HepG2 (cell line): ENCODE results near the gene TMEM247. TPM values are rescaled to one million over a fixed set of nuclear protein-coding genes. Genes with fewer than 3 reads are reported as not detected.
A peak's percentile ranks its signal among the peaks of the same experiment; 100 is the strongest.

Experiments
- ATAC-seq: fragments of 200-7000 bp; cut with Tn5 transposase; 3 replicates; pipeline ENCODE4 v1.9.1; 2020; ENCODE audit warnings: mild to moderate bottlenecking, moderate library complexity
- BruUV-seq: library from RNA; stranded (reverse); fragments of 400-500 nt; replicated peaks from 2 replicates; lab custom pipeline; 2021; lab: Mats Ljungman, UMichigan
- CTCF ChIA-PET: fragments of 300-600 bp; formaldehyde crosslinking; extraction: SDS; loops from one replicate; lab custom pipeline; 2021; ENCODE audit warnings: low total read pairs, inconsistent platforms, low intra/inter-chr PET ratio; lab: Yijun Ruan, JAX
- POLR2A ChIA-PET: fragments of 350-600 bp; sonication (Branson Sonifier 250); formaldehyde crosslinking; loops from one replicate; lab custom pipeline; 2020; ENCODE audit warnings: antibody characterized with exemption, inconsistent platforms; lab: Yijun Ruan, JAX
- DNase-seq: peaks from one replicate; pipeline ENCODE4 v3.0.0-alpha.2; 2015; ENCODE audit warnings: low spot score
- FAIRE-seq: peaks from 3 replicates; lab custom pipeline; 2011; peaks lifted over from hg19 to GRCh38; lab: Jason Lieb, UNC
- H2AFZ ChIP-seq: one replicate; pipeline ENCODE4 v1.6.1; 2011; ENCODE audit warnings: low read length, inconsistent platforms
- H3K27ac ChIP-seq: fragments of 300-600 bp; 3 replicates; pipeline ENCODE4 v1.8.0; 2011; ENCODE audit warnings: mixed run types, mild to moderate bottlenecking, mixed read lengths, low read length, inconsistent platforms; ENCODE audit not compliant: insufficient read depth; ENCODE audit errors: extremely low read length
- H3K27me3 ChIP-seq, 2 experiments: fragments of 200-600 bp in 1 of 2; 2 replicates in 1 of 2; 3 replicates in 1 of 2; pipeline versions ENCODE4 v1.6.0 to v1.8.0; 2011; ENCODE audit warnings: low read length in 2 of 2, mild to moderate bottlenecking in 2 of 2, moderate library complexity in 2 of 2, inconsistent platforms in 1 of 2; ENCODE audit not compliant: insufficient read depth in 2 of 2, control insufficient read depth in 1 of 2
- H3K36me3 ChIP-seq, 2 experiments: fragments of 200-600 bp in 1 of 2; replicated peaks in 1 of 2; 2 replicates in 1 of 2; 3 replicates in 1 of 2; pipeline versions ENCODE4 v1.5.1 to v1.8.0; 2011; ENCODE audit warnings: low read length in 2 of 2, inconsistent platforms in 1 of 2; ENCODE audit not compliant: insufficient read depth in 2 of 2, control insufficient read depth in 1 of 2
- H3K4me1 ChIP-seq: 2 replicates; pipeline ENCODE4 v1.5.1; 2012; ENCODE audit warnings: low read length, inconsistent platforms; ENCODE audit not compliant: insufficient read depth
- H3K4me2 ChIP-seq: 2 replicates; pipeline ENCODE4 v1.6.0; 2011; ENCODE audit warnings: low read depth, low read length, inconsistent platforms
- H3K4me3 ChIP-seq, 3 experiments: fragments of 200-600 bp in 1 of 3; sonication (generic), shearing (Covaris generic) in 1 of 3; replicated peaks in 1 of 3; 2 replicates each; pipeline ENCODE4 v1.5.1; 2011 to 2016; ENCODE audit warnings: low read length in 3 of 3, inconsistent platforms in 2 of 3, low read depth in 2 of 3, mild to moderate bottlenecking in 2 of 3, control low read depth in 1 of 3, mixed read lengths in 1 of 3; ENCODE audit not compliant: insufficient read depth in 1 of 3
- H3K79me2 ChIP-seq: one replicate; pipeline ENCODE4 v1.6.1; 2011; ENCODE audit warnings: low read length, inconsistent platforms; ENCODE audit not compliant: insufficient read depth
- H3K9ac ChIP-seq: 2 replicates; pipeline ENCODE4 v1.6.0; 2011; ENCODE audit warnings: mild to moderate bottlenecking, low read depth, low read length, inconsistent platforms; ENCODE audit not compliant: insufficient read depth
- H3K9me3 ChIP-seq: 2 replicates; pipeline ENCODE4 v1.5.1; 2012; ENCODE audit warnings: mild to moderate bottlenecking, low read length
- H4K20me1 ChIP-seq: 2 replicates; pipeline ENCODE4 v1.6.0; 2011; ENCODE audit warnings: inconsistent platforms, mild to moderate bottlenecking, low read length, moderate library complexity; ENCODE audit not compliant: insufficient read depth
- ASH2L ChIP-seq: fragments of 300-600, 200-600 bp; sonication (generic); IDR thresholded peaks from 2 replicates; pipeline ENCODE4 v1.7.0; 2017; ENCODE audit warnings: low read depth, mild to moderate bottlenecking, moderate library complexity, mixed read lengths, low read length; ENCODE audit not compliant: insufficient read length
- ATF7 ChIP-seq, 2 experiments: fragments of 450-650 bp in 1 of 2; sonication (generic) in 1 of 2; formaldehyde crosslinking in 1 of 2; IDR thresholded peaks; 2 replicates each; pipeline versions ENCODE4 v1.4.0 to v1.6.1; 2016 to 2020; ENCODE audit warnings: antibody characterized with exemption in 1 of 2, mild to moderate bottlenecking in 1 of 2, missing genetic modification reagents in 1 of 2
- CEBPB ChIP-seq: IDR thresholded peaks from 2 replicates; pipeline ENCODE4 v1.6.1; 2011; ENCODE audit warnings: low read depth, low read length, improper control_type of control experiment, borderline replicate concordance
- FOXP4 ChIP-seq: sonication (generic); formaldehyde crosslinking; IDR thresholded peaks from 2 replicates; pipeline ENCODE4 v1.4.0; 2020; ENCODE audit warnings: missing genetic modification reagents
- MED13 ChIP-seq: sonication (generic); formaldehyde crosslinking; IDR thresholded peaks from 2 replicates; pipeline ENCODE4 v1.5.0; 2020; ENCODE audit warnings: missing genetic modification reagents
- RXRB ChIP-seq: IDR thresholded peaks from 2 replicates; pipeline ENCODE4 v1.6.1; 2016; ENCODE audit warnings: borderline replicate concordance, missing genetic modification reagents, missing compliant biosample characterization
- SOX5 ChIP-seq: IDR thresholded peaks from 2 replicates; pipeline ENCODE4 v1.6.1; 2016; ENCODE audit warnings: borderline replicate concordance
- ZNF296 ChIP-seq: sonication (generic); formaldehyde crosslinking; conservative IDR thresholded peaks from 2 replicates; pipeline ENCODE4 v1.5.0; 2020; ENCODE audit warnings: mild to moderate bottlenecking, missing genetic modification reagents
- ZNF619 ChIP-seq: sonication (generic); formaldehyde crosslinking; IDR thresholded peaks from 2 replicates; pipeline ENCODE4 v1.4.0; 2020; ENCODE audit warnings: mild to moderate bottlenecking, missing genetic modification reagents
- WGBS: methylation state at CpG from one replicate; pipeline ENCODE4 v1.1.6; 2017; ENCODE audit warnings: low lambda C conversion rate; 5-methylcytosine and 5-hydroxymethylcytosine counted together
- in situ Hi-C: cut with HindIII; loops from 2 replicates; pipeline ENCODE4 v1.10.0; 2017; ENCODE audit warnings: low pct_unique_long_range_greater_than_20kb; ENCODE audit not compliant: extremely low pct_ligation_motif_present
- intact Hi-C: fragments of 100-400 bp; cut with micrococcal nuclease; formaldehyde crosslinking; loops from one replicate; pipeline ENCODE4 v1.10.0; 2022; ENCODE audit not compliant: unreplicated experiment
- polyA plus RNA-seq, 8 experiments: library from polyadenylated mRNA; depleted of rRNA in 3 of 8; stranded (reverse) in 7 of 8; unstranded in 1 of 8; fragments of >200 nt; fragmentation: Illumina TruSeq in 4 of 8; extraction: Trizol in 4 of 8; gene quantifications; 2 replicates each; pipeline versions ENCODE4 v1.2.1 to v1.2.3, GENCODE V29; 2011 to 2016; ENCODE audit warnings: low read depth in 4 of 8, missing spikeins in 1 of 8, mixed read lengths in 1 of 8; ENCODE audit not compliant: insufficient read depth in 1 of 8
- total RNA-seq, 5 experiments: library from RNA; depleted of rRNA; stranded (reverse); fragments of >200 nt; fragmentation: Illumina TruSeq; extraction: Trizol; gene quantifications; 2 replicates each; pipeline ENCODE4 v1.2.3, GENCODE V29; 2016; ENCODE audit warnings: low read depth in 1 of 5
- TF ChIP-seq, protein P1 (sequence below): sonication (generic); formaldehyde crosslinking; IDR thresholded peaks from 2 replicates; pipeline ENCODE4 v1.4.0; 2020; ENCODE audit warnings: missing genetic modification reagents

Gene TMEM247
- total and polyA plus RNA-seq, 2 of the 13 experiments (the other 11 are each of a cell fraction or from before 2014, with no cell fraction given) = not detected

GRCh38 chr2:46438102-46438501 lies 41.3 kb upstream of the TMEM247 start (continued):
- TF ChIP-seq FOXP4 (CRISPR knock-in tag) = peak; percentile 35; the same call in 1 of the 2 replicates
- peak; percentile 14; the same call in 1 of the 2 replicates for TF ChIP-seq SOX5
- TF ChIP-seq, protein P1, sequence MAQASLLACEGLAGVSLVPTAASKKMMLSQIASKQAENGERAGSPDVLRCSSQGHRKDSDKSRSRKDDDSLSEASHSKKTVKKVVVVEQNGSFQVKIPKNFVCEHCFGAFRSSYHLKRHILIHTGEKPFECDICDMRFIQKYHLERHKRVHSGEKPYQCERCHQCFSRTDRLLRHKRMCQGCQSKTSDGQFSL (CRISPR knock-in tag) = no peak
- peak; percentile 39; the same call in 1 of the 2 replicates for TF ChIP-seq RXRB (CRISPR knock-in tag)

DNA sequence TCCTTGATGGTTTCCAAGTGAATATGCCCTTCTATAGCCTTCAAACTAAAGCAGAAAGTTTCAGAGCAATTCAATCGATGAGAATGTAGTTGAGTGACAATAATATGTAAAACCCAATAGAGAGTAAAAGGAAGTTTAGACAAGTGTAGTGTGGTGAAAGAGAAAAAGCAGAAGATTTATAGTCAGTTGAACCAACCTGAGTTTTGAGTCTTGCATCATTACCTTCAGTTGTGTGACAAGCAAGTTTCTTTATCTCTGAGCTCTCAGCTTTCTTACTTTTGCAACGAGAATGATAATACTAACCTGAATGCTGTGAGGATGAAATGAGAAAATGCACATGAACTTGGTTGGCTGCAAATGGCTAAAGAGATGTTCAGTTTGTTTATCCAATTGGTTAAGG lies 40.6 kb upstream of the TMEM247 start:
- intact Hi-C loops = no loop called here
- H3K27me3 ChIP-seq = no peaks in the 10 kb centered on the region
- WGBS = 52% methylated on average over 2 of the region's 2 CpGs
- ATAC-seq = no peak
- H2AFZ ChIP-seq = no peak overlapping the region
- H3K36me3 ChIP-seq = no peaks in the 10 kb centered on the region
- H4K20me1 ChIP-seq = no peaks in the 10 kb centered on the region
- POLR2A ChIA-PET = interaction anchor here (1.3 kb wide), 1 partner anchor 30 kb away, joined by 4 read pairs; no protein-coding TSS in a partner anchor
- H3K9me3 ChIP-seq = no peaks in the 10 kb centered on the region
- FAIRE-seq = no peak
- no peak overlapping the region for H3K9ac ChIP-seq
- no peak overlapping the region for H3K4me3 ChIP-seq
- in situ Hi-C loops = no loop called here
- TF ChIP-seq ZNF296 (CRISPR knock-in tag) = no peak
- TF ChIP-seq CEBPB = peak; percentile 23; the same call in 1 of the 2 replicates
- TF ChIP-seq ATF7 (IDR thresholded peaks at IDR 0.05) = peak; percentile 12; the same call in 1 of the 2 replicates
- TF ChIP-seq ATF7 (CRISPR knock-in tag; IDR thresholded peaks at IDR 0.05) = no peak
- 0 out of 2 replicates have a peak, but pooled peaks have one; percentile 10 for TF ChIP-seq MED13 (CRISPR knock-in tag)
- TF ChIP-seq ASH2L = peak; percentile 33
- no peak for TF ChIP-seq ZNF619
- TF ChIP-seq, all 625 proteins: peak for 4
- no TSS peak for BruUV-seq
- H3K79me2 ChIP-seq = no peaks in the 10 kb centered on the region
- no peak overlapping the region for H3K27ac ChIP-seq
- H3K4me1 ChIP-seq = peaks cover 97% of the 10 kb centered on the region
- no peak for DNase-seq
- H3K4me2 ChIP-seq = no peak overlapping the region
- CTCF ChIA-PET = no interaction called here
